Measurements from ENCODE around the gene CALN1.

GRCh38 chr7:72445075-72445474 lies 32.9 kb upstream of the CALN1 start:
- no peak for TF ChIP-seq POLR2A (IDR thresholded peaks at IDR 0.05)
- TF ChIP-seq CTCF (IDR thresholded peaks at IDR 0.05), result no peak
- no peak for TF ChIP-seq EP300 (IDR thresholded peaks at IDR 0.05)
